Cardiac fibroblast (primary cell): ENCODE results near the gene MST1.

Experiments
- DNase-seq, 2 donors: peaks; one replicate each; pipeline versions ENCODE4 v3.0.0 to v3.0.0-alpha.2; 2010; ENCODE audit warnings: low read depth in 2 of 2
- H3K4me3 ChIP-seq, 2 donors: replicated peaks in 1 of 2; 1 replicate in 1 of 2; 2 replicates in 1 of 2; pipeline ENCODE4 v1.5.1; 2011; ENCODE audit warnings: low read depth in 2 of 2, low read length in 2 of 2, mild to moderate bottlenecking in 2 of 2, moderate library complexity in 1 of 2
- CTCF ChIP-seq: IDR thresholded peaks from one replicate; pipeline ENCODE4 v1.5.1; 2011; ENCODE audit warnings: low read depth, mild to moderate bottlenecking, low read length, inconsistent platforms

MST1 gene

GRCh38 chr3:49689046-49689907 is at the start of gene MST1, which contains the start of gene RNF123:
Gene MST1 (minus strand): TSS chr3:49689474. CDS start chr3:49688691, 783 bp downstream.
Gene RNF123 (plus strand): TSS chr3:49689557. CDS start chr3:49691166, 1,609 bp downstream.
- TF ChIP-seq CTCF, result peak; percentile 34
- H3K4me3 ChIP-seq, result peak within 1 kb of the TSS; percentile 74 to 98

GRCh38 chr3:49738067-49738713 is 48.9 kb upstream of the MST1 start:
- no peak overlapping the region for H3K4me3 ChIP-seq
- DNase-seq, result no peak
- no peak for TF ChIP-seq CTCF

More at GRCh38 chr3:49689046-49689907, at the start of gene MST1, which contains the start of gene RNF123:
- peak; percentile 91 to 93 for DNase-seq

- no peak overlapping the region for H3K4me3 ChIP-seq
- no peak for TF ChIP-seq CTCF
- DNase-seq, result no peak
Observed at GRCh38 chr3:49734752-49735151, 45.5 kb upstream of the MST1 start.

- TF ChIP-seq CTCF, result no peak
- no peak overlapping the region for H3K4me3 ChIP-seq
- DNase-seq, result peak in 1 of 2 donors; percentile 25
Observed at GRCh38 chr3:49733551-49733950, 44.3 kb upstream of the MST1 start.

GRCh38 chr3:49732597-49732996 is 43.3 kb upstream of the MST1 start:
- no peak overlapping the region for H3K4me3 ChIP-seq
- DNase-seq, result no peak
- no peak for TF ChIP-seq CTCF

- no peak for TF ChIP-seq CTCF
- no peak overlapping the region for H3K4me3 ChIP-seq
Observed at GRCh38 chr3:49729966-49730609, 40.8 kb upstream of the MST1 start.

More at GRCh38 chr3:49729966-49730609, 40.8 kb upstream of the MST1 start:
- no peak for DNase-seq
